ENCODE measurements around the gene SRF. TPM values are rescaled to one million over a fixed set of nuclear protein-coding genes. Genes with fewer than 3 reads are reported as not detected.

Gene SRF
- total RNA-seq, 1 experiment from 2014 or later, result 46.2 TPM

DNA sequence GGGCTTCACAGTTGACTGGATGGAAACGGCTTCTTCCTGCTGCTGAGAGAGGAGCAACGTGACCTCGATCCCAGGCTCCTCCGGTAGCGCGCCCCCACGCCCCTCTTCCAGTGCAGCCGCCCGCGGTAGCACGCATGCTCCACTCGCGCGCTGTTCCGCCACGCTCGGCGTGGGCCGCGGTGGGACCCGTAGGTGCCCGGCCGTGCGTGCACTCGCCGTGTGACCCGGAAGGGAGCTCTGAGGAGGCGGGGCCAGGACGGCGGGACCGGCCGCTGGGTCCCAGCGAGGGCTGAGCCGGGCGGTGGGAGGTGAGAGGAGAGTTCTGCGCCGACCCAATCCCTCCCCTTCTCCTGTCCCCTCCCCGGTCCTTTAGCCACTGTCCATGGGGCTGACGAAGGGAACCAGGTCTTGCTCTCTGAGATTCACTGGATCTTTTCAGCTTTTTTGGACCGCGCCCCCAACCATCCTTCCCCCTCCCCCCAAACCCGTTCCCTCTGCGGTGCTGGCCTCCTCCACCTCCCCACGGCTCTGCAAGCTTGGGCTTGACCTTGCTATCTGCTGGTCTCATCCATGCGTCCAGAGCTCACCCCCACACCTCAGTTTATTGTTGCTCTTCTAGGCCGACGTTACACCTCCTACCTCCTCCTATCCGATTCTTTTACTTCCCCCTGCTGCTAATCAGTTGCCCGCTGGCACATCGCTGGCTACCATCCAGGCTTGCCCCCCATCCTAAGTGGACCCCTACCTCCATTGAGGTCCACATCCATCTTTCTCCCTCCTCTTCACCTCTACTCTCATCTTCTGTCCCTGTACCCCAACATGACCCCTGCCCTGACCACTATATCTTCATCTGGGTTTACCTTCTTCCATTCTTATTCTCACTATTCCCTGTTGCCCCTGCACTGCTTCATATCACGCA is 11.1 kb downstream of the SRF start, which contains the start of gene CUL9 (continued):
- TF ChIP-seq, protein P1, sequence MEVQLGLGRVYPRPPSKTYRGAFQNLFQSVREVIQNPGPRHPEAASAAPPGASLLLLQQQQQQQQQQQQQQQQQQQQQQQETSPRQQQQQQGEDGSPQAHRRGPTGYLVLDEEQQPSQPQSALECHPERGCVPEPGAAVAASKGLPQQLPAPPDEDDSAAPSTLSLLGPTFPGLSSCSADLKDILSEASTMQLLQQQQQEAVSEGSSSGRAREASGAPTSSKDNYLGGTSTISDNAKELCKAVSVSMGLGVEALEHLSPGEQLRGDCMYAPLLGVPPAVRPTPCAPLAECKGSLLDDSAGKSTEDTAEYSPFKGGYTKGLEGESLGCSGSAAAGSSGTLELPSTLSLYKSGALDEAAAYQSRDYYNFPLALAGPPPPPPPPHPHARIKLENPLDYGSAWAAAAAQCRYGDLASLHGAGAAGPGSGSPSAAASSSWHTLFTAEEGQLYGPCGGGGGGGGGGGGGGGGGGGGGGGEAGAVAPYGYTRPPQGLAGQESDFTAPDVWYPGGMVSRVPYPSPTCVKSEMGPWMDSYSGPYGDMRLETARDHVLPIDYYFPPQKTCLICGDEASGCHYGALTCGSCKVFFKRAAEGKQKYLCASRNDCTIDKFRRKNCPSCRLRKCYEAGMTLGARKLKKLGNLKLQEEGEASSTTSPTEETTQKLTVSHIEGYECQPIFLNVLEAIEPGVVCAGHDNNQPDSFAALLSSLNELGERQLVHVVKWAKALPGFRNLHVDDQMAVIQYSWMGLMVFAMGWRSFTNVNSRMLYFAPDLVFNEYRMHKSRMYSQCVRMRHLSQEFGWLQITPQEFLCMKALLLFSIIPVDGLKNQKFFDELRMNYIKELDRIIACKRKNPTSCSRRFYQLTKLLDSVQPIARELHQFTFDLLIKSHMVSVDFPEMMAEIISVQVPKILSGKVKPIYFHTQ (CRISPR knock-in tag; IDR thresholded peaks at IDR 0.05), result no peak; the same call in 1 of the 2 replicates
- TF ChIP-seq, protein P2, sequence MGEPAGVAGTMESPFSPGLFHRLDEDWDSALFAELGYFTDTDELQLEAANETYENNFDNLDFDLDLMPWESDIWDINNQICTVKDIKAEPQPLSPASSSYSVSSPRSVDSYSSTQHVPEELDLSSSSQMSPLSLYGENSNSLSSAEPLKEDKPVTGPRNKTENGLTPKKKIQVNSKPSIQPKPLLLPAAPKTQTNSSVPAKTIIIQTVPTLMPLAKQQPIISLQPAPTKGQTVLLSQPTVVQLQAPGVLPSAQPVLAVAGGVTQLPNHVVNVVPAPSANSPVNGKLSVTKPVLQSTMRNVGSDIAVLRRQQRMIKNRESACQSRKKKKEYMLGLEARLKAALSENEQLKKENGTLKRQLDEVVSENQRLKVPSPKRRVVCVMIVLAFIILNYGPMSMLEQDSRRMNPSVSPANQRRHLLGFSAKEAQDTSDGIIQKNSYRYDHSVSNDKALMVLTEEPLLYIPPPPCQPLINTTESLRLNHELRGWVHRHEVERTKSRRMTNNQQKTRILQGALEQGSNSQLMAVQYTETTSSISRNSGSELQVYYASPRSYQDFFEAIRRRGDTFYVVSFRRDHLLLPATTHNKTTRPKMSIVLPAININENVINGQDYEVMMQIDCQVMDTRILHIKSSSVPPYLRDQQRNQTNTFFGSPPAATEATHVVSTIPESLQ (CRISPR knock-in tag; IDR thresholded peaks at IDR 0.05), result no peak
- TF ChIP-seq, protein P3, sequence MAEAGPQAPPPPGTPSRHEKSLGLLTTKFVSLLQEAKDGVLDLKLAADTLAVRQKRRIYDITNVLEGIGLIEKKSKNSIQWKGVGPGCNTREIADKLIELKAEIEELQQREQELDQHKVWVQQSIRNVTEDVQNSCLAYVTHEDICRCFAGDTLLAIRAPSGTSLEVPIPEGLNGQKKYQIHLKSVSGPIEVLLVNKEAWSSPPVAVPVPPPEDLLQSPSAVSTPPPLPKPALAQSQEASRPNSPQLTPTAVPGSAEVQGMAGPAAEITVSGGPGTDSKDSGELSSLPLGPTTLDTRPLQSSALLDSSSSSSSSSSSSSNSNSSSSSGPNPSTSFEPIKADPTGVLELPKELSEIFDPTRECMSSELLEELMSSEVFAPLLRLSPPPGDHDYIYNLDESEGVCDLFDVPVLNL (CRISPR knock-in tag; IDR thresholded peaks at IDR 0.05; ENCODE audit: borderline replicate concordance, low read depth), result no peak
- TF ChIP-seq, protein P4, sequence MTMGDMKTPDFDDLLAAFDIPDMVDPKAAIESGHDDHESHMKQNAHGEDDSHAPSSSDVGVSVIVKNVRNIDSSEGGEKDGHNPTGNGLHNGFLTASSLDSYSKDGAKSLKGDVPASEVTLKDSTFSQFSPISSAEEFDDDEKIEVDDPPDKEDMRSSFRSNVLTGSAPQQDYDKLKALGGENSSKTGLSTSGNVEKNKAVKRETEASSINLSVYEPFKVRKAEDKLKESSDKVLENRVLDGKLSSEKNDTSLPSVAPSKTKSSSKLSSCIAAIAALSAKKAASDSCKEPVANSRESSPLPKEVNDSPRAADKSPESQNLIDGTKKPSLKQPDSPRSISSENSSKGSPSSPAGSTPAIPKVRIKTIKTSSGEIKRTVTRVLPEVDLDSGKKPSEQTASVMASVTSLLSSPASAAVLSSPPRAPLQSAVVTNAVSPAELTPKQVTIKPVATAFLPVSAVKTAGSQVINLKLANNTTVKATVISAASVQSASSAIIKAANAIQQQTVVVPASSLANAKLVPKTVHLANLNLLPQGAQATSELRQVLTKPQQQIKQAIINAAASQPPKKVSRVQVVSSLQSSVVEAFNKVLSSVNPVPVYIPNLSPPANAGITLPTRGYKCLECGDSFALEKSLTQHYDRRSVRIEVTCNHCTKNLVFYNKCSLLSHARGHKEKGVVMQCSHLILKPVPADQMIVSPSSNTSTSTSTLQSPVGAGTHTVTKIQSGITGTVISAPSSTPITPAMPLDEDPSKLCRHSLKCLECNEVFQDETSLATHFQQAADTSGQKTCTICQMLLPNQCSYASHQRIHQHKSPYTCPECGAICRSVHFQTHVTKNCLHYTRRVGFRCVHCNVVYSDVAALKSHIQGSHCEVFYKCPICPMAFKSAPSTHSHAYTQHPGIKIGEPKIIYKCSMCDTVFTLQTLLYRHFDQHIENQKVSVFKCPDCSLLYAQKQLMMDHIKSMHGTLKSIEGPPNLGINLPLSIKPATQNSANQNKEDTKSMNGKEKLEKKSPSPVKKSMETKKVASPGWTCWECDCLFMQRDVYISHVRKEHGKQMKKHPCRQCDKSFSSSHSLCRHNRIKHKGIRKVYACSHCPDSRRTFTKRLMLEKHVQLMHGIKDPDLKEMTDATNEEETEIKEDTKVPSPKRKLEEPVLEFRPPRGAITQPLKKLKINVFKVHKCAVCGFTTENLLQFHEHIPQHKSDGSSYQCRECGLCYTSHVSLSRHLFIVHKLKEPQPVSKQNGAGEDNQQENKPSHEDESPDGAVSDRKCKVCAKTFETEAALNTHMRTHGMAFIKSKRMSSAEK (CRISPR knock-in tag; IDR thresholded peaks at IDR 0.05; ENCODE audit: borderline replicate concordance), result peak; percentile 58; the same call in 1 of the 2 replicates
- TF ChIP-seq, protein P5, sequence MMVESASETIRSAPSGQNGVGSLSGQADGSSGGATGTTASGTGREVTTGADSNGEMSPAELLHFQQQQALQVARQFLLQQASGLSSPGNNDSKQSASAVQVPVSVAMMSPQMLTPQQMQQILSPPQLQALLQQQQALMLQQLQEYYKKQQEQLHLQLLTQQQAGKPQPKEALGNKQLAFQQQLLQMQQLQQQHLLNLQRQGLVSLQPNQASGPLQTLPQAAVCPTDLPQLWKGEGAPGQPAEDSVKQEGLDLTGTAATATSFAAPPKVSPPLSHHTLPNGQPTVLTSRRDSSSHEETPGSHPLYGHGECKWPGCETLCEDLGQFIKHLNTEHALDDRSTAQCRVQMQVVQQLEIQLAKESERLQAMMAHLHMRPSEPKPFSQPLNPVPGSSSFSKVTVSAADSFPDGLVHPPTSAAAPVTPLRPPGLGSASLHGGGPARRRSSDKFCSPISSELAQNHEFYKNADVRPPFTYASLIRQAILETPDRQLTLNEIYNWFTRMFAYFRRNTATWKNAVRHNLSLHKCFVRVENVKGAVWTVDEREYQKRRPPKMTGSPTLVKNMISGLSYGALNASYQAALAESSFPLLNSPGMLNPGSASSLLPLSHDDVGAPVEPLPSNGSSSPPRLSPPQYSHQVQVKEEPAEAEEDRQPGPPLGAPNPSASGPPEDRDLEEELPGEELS (CRISPR knock-in tag; IDR thresholded peaks at IDR 0.05), result peak; percentile 59
- TF ChIP-seq, protein P6, sequence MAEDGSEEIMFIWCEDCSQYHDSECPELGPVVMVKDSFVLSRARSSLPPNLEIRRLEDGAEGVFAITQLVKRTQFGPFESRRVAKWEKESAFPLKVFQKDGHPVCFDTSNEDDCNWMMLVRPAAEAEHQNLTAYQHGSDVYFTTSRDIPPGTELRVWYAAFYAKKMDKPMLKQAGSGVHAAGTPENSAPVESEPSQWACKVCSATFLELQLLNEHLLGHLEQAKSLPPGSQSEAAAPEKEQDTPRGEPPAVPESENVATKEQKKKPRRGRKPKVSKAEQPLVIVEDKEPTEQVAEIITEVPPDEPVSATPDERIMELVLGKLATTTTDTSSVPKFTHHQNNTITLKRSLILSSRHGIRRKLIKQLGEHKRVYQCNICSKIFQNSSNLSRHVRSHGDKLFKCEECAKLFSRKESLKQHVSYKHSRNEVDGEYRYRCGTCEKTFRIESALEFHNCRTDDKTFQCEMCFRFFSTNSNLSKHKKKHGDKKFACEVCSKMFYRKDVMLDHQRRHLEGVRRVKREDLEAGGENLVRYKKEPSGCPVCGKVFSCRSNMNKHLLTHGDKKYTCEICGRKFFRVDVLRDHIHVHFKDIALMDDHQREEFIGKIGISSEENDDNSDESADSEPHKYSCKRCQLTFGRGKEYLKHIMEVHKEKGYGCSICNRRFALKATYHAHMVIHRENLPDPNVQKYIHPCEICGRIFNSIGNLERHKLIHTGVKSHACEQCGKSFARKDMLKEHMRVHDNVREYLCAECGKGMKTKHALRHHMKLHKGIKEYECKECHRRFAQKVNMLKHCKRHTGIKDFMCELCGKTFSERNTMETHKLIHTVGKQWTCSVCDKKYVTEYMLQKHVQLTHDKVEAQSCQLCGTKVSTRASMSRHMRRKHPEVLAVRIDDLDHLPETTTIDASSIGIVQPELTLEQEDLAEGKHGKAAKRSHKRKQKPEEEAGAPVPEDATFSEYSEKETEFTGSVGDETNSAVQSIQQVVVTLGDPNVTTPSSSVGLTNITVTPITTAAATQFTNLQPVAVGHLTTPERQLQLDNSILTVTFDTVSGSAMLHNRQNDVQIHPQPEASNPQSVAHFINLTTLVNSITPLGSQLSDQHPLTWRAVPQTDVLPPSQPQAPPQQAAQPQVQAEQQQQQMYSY (CRISPR knock-in tag; IDR thresholded peaks at IDR 0.05), result no peak
- TF ChIP-seq NR1H2 (CRISPR knock-in tag; IDR thresholded peaks at IDR 0.05) (no peak), SOX15 (CRISPR knock-in tag; IDR thresholded peaks at IDR 0.05) (no peak), GABPB1 (CRISPR knock-in tag; IDR thresholded peaks at IDR 0.05) (peak; percentile 83), HMGA2 (CRISPR knock-in tag; IDR thresholded peaks at IDR 0.05) (no peak), SMAD3 (CRISPR knock-in tag; IDR thresholded peaks at IDR 0.05; ENCODE audit: borderline replicate concordance) (peak; percentile 78; the same call in 1 of the 2 replicates), CBFB (CRISPR knock-in tag; IDR thresholded peaks at IDR 0.05; ENCODE audit: low read depth) (no peak), ATF1 (CRISPR knock-in tag; IDR thresholded peaks at IDR 0.05) (no peak)
- TF ChIP-seq, protein P7, sequence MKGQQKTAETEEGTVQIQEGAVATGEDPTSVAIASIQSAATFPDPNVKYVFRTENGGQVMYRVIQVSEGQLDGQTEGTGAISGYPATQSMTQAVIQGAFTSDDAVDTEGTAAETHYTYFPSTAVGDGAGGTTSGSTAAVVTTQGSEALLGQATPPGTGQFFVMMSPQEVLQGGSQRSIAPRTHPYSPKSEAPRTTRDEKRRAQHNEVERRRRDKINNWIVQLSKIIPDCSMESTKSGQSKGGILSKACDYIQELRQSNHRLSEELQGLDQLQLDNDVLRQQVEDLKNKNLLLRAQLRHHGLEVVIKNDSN (CRISPR knock-in tag; IDR thresholded peaks at IDR 0.05), result peak; percentile 80
- TF ChIP-seq, protein P8, sequence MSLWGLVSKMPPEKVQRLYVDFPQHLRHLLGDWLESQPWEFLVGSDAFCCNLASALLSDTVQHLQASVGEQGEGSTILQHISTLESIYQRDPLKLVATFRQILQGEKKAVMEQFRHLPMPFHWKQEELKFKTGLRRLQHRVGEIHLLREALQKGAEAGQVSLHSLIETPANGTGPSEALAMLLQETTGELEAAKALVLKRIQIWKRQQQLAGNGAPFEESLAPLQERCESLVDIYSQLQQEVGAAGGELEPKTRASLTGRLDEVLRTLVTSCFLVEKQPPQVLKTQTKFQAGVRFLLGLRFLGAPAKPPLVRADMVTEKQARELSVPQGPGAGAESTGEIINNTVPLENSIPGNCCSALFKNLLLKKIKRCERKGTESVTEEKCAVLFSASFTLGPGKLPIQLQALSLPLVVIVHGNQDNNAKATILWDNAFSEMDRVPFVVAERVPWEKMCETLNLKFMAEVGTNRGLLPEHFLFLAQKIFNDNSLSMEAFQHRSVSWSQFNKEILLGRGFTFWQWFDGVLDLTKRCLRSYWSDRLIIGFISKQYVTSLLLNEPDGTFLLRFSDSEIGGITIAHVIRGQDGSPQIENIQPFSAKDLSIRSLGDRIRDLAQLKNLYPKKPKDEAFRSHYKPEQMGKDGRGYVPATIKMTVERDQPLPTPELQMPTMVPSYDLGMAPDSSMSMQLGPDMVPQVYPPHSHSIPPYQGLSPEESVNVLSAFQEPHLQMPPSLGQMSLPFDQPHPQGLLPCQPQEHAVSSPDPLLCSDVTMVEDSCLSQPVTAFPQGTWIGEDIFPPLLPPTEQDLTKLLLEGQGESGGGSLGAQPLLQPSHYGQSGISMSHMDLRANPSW (CRISPR knock-in tag; conservative IDR thresholded peaks at IDR 0.05; ENCODE audit: low read depth), result no peak

Measured in WTC11 (cell line).